Astrocyte (in vitro differentiated cells and primary cell): ENCODE data around the gene TBC1D14. TPM values are rescaled to one million over a fixed set of nuclear protein-coding genes. Genes with fewer than 3 reads are reported as not detected.

Experiments used
- DNase-seq: peaks from one replicate; pipeline ENCODE4 v3.0.0-alpha.2; 2010; ENCODE audit warnings: low read depth
- FAIRE-seq: peaks from 2 replicates; lab custom pipeline; 2011; peaks lifted over from hg19 to GRCh38; lab: Jason Lieb, UNC
- H2AFZ ChIP-seq: 2 replicates; pipeline ENCODE4 v1.6.0; 2012; ENCODE audit warnings: low read depth, low read length, inconsistent platforms
- H3K27ac ChIP-seq: 2 replicates; pipeline ENCODE4 v1.5.1; 2011; ENCODE audit warnings: low read depth, low read length, inconsistent platforms
- H3K27me3 ChIP-seq: 2 replicates; pipeline ENCODE4 v1.6.0; 2011; ENCODE audit warnings: low read length, inconsistent platforms; ENCODE audit not compliant: insufficient read depth
- H3K36me3 ChIP-seq: 2 replicates; pipeline ENCODE4 v1.5.1; 2011; ENCODE audit warnings: low read length, inconsistent platforms; ENCODE audit not compliant: insufficient read depth
- H3K4me1 ChIP-seq: 2 replicates; pipeline ENCODE4 v1.5.1; 2011; ENCODE audit warnings: low read length, inconsistent platforms; ENCODE audit not compliant: insufficient read depth
- H3K4me2 ChIP-seq: 2 replicates; pipeline ENCODE4 v1.6.0; 2012; ENCODE audit warnings: low read length, inconsistent platforms
- H3K4me3 ChIP-seq: 2 replicates; pipeline ENCODE4 v1.5.1; 2011; ENCODE audit warnings: low read depth, mild to moderate bottlenecking, low read length, inconsistent platforms; ENCODE audit not compliant: insufficient read depth
- H3K79me2 ChIP-seq: 2 replicates; pipeline ENCODE4 v1.6.0; 2012; ENCODE audit warnings: mild to moderate bottlenecking, low read length, inconsistent platforms; ENCODE audit not compliant: insufficient read depth
- H3K9ac ChIP-seq: 2 replicates; pipeline ENCODE4 v1.6.0; 2012; ENCODE audit warnings: mild to moderate bottlenecking, low read length, inconsistent platforms
- H3K9me3 ChIP-seq: 2 replicates; pipeline ENCODE4 v1.5.1; 2012; ENCODE audit warnings: low read depth, mild to moderate bottlenecking, low read length, inconsistent platforms; ENCODE audit not compliant: insufficient read depth
- H4K20me1 ChIP-seq: 2 replicates; pipeline ENCODE4 v1.6.0; 2012; ENCODE audit warnings: low read length, inconsistent platforms; ENCODE audit not compliant: insufficient read depth
- H3K27ac Mint-ChIP-seq: one replicate; pipeline ENCODE4 v1.8.0; 2021; ENCODE audit warnings: mild to moderate bottlenecking, mixed read lengths; ENCODE audit not compliant: unreplicated experiment
- H3K27me3 Mint-ChIP-seq: one replicate; pipeline ENCODE4 v1.8.0; 2021; ENCODE audit warnings: low read depth, mixed read lengths; ENCODE audit not compliant: unreplicated experiment
- H3K36me3 Mint-ChIP-seq: one replicate; pipeline ENCODE4 v1.8.0; 2021; ENCODE audit warnings: low read depth, mixed read lengths; ENCODE audit not compliant: unreplicated experiment
- H3K4me1 Mint-ChIP-seq: one replicate; pipeline ENCODE4 v1.8.0; 2021; ENCODE audit warnings: low read depth, mixed read lengths; ENCODE audit not compliant: unreplicated experiment
- H3K4me3 Mint-ChIP-seq: one replicate; pipeline ENCODE4 v1.8.0; 2021; ENCODE audit warnings: mild to moderate bottlenecking, moderate library complexity, mixed read lengths; ENCODE audit not compliant: unreplicated experiment
- H3K9me3 Mint-ChIP-seq: one replicate; pipeline ENCODE4 v1.8.0; 2021; ENCODE audit warnings: mild to moderate bottlenecking, mixed read lengths; ENCODE audit not compliant: unreplicated experiment
- CTCF ChIP-seq: IDR thresholded peaks from 2 replicates; pipeline ENCODE4 v1.5.1; 2011; ENCODE audit warnings: low read depth, mild to moderate bottlenecking, inconsistent platforms, low read length, moderate library complexity; ENCODE audit not compliant: insufficient read depth
- EZH2 ChIP-seq: IDR thresholded peaks from 2 replicates; pipeline ENCODE4 v1.6.1; 2012; ENCODE audit warnings: mild to moderate bottlenecking, low read length, inconsistent platforms; ENCODE audit not compliant: insufficient read depth
- total RNA-seq: library from RNA; stranded (reverse); gene quantifications from 2 replicates; pipeline ENCODE4 v1.2.1, GENCODE V29; 2021

The TBC1D14 gene
- total RNA-seq, 1 donor from 2014 or later: 30.4 TPM

GRCh38 chr4:6918338-6918737 is 8.7 kb downstream of the TBC1D14 start:
- Histone ChIP-seq H3K4me1 (peaks cover 8% of the 10 kb centered on the region), H3K9me3 (no peaks in the 10 kb centered on the region), H3K9ac (no peak overlapping the region), H3K4me2 (no peak overlapping the region), H2AFZ (no peak overlapping the region), H3K79me2 (peaks cover 17% of the 10 kb centered on the region), H4K20me1 (peaks cover 53% of the 10 kb centered on the region), H3K36me3 (no peaks in the 10 kb centered on the region), H3K27me3 (no peaks in the 10 kb centered on the region), H3K4me3 (no peak overlapping the region), H3K27ac (no peak overlapping the region)
- peaks cover 6% of the 10 kb centered on the region for H3K36me3 Mint-ChIP-seq
- H3K27me3 Mint-ChIP-seq: no peaks in the 10 kb centered on the region
- no peaks in the 10 kb centered on the region for H3K9me3 Mint-ChIP-seq
- H3K4me1 Mint-ChIP-seq: peaks cover 12% of the 10 kb centered on the region
- DNase-seq (no peak), FAIRE-seq (no peak)
- no peak overlapping the region for H3K27ac Mint-ChIP-seq
- TF ChIP-seq EZH2: no peak
- no peak for TF ChIP-seq CTCF
- no peak overlapping the region for H3K4me3 Mint-ChIP-seq

GRCh38 chr4:6920171-6920570 is 10.5 kb downstream of the TBC1D14 start:
- TF ChIP-seq CTCF: no peak
- FAIRE-seq (no peak), DNase-seq (no peak)
- Histone ChIP-seq H3K9ac (no peak overlapping the region), H3K27ac (no peak overlapping the region), H3K79me2 (peaks cover 13% of the 10 kb centered on the region), H3K9me3 (no peaks in the 10 kb centered on the region), H3K27me3 (no peaks in the 10 kb centered on the region), H2AFZ (no peak overlapping the region), H3K36me3 (no peaks in the 10 kb centered on the region), H3K4me3 (no peak overlapping the region), H3K4me1 (peaks cover 8% of the 10 kb centered on the region), H4K20me1 (peaks cover 38% of the 10 kb centered on the region), H3K4me2 (no peak overlapping the region)
- Mint-ChIP-seq H3K27me3 (no peaks in the 10 kb centered on the region), H3K27ac (no peak overlapping the region), H3K36me3 (peaks cover 20% of the 10 kb centered on the region), H3K4me1 (peaks cover 12% of the 10 kb centered on the region), H3K9me3 (peaks cover 2% of the 10 kb centered on the region), H3K4me3 (no peak overlapping the region)

GRCh38 chr4:6923507-6923906 is 13.9 kb downstream of the TBC1D14 start:
- TF ChIP-seq CTCF: no peak
- TF ChIP-seq EZH2: no peak
- Histone ChIP-seq H3K79me2 (peaks cover 6% of the 10 kb centered on the region), H2AFZ (no peak overlapping the region), H3K27me3 (no peaks in the 10 kb centered on the region), H3K9ac (no peak overlapping the region), H3K36me3 (no peaks in the 10 kb centered on the region), H3K9me3 (no peaks in the 10 kb centered on the region), H3K4me1 (no peaks in the 10 kb centered on the region), H4K20me1 (peaks cover 26% of the 10 kb centered on the region), H3K27ac (no peak overlapping the region), H3K4me3 (no peak overlapping the region), H3K4me2 (no peak overlapping the region)
- Mint-ChIP-seq H3K36me3 (peaks cover 23% of the 10 kb centered on the region), H3K4me1 (peaks cover 9% of the 10 kb centered on the region), H3K27me3 (no peaks in the 10 kb centered on the region), H3K27ac (no peak overlapping the region), H3K4me3 (no peak overlapping the region), H3K9me3 (peaks cover 2% of the 10 kb centered on the region)
- no peak for FAIRE-seq
- DNase-seq: no peak
